Right renal pelvis (tissue), 4 donors: ENCODE data around the gene PUS7. TPM values are rescaled to one million over a fixed set of nuclear protein-coding genes. Genes with fewer than 3 reads are reported as not detected.
"Not testable (repeated sequence)": the region's sequence is repeated elsewhere in the genome, so short reads cannot be mapped to it uniquely, and the experiment has no call there.

Experiments used
- DNase-seq, 4 donors: peaks; one replicate each; pipeline ENCODE4 v3.0.0-alpha.2; 2013; ENCODE audit warnings: low read depth in 4 of 4, low spot score in 3 of 4, missing footprints in 1 of 4
- polyA plus RNA-seq, 4 donors: library from polyadenylated mRNA; unstranded; fragments of 120-200 nt; gene quantifications; one replicate each; pipeline ENCODE4 v1.2.1, GENCODE V29; 2013; ENCODE audit not compliant: insufficient read length in 4 of 4

Gene PUS7, protein sequence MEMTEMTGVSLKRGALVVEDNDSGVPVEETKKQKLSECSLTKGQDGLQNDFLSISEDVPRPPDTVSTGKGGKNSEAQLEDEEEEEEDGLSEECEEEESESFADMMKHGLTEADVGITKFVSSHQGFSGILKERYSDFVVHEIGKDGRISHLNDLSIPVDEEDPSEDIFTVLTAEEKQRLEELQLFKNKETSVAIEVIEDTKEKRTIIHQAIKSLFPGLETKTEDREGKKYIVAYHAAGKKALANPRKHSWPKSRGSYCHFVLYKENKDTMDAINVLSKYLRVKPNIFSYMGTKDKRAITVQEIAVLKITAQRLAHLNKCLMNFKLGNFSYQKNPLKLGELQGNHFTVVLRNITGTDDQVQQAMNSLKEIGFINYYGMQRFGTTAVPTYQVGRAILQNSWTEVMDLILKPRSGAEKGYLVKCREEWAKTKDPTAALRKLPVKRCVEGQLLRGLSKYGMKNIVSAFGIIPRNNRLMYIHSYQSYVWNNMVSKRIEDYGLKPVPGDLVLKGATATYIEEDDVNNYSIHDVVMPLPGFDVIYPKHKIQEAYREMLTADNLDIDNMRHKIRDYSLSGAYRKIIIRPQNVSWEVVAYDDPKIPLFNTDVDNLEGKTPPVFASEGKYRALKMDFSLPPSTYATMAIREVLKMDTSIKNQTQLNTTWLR
- polyA plus RNA-seq: 10 to 100 TPM; 17.5 to 22.8 (median 21.6) TPM

DNA sequence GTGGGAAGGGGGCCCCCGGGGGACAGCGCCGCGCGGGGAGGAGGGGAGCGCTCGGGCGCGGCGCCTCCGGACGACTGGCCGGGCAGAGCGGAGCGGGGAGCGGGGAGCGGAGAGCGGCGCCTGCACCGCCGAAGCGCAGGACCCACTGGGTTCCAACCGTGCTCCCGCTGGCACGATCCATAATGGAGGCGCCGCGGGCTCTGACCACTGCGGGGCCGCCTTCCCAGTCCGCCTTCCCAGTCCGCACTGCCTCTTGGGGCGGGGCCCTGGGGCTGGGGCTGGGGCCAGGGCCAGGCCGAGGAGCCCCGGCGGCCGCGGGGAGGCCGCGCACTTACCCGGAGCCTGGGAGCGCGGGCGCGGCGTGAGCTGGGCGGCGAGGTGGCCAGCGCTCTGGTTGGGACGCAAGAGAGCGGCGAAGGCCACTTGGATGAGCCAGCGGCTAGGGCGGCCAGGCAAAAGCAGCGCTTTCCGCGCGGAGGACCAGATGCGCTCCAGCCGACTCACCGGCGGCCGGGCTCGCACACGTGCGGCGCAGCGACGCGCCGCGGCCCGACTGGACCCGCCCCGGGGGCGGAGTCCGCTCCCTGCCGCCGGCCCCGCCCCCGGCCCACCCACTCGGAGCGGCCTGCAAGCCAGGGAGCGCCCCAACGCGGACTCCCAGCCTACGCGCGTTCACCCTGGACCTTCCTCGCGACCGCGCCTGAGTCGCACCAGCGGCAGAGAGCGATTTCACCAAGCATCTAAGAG is at the start of gene PUS7:
Gene PUS7, minus strand, starts transcription at position 555 of the 747 bp plus-strand sequence. CDS start 13,759 bp downstream, outside the sequence.
- DNase-seq: peak; percentile 78 to 83 (median 81)

DNA sequence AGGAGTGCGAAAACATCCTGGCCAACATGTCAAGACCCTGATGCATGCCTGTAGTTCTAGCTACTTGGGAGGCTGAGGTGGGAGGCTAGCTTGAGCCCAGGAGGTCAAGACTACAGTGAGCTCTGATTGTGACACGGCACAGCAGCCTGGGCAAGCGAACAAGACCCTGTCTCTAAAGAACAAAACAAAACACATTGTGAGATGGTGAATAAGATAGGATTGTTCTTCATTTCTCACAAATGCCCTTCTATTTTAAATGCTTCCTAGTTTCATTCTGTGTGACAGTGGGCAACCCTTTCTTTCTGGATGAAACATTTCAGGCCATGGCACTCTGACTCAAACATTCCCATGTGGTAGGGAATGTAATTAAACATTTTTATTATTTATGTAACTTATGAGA is 45.8 kb upstream of the PUS7 start:
- DNase-seq: no peak

DNA sequence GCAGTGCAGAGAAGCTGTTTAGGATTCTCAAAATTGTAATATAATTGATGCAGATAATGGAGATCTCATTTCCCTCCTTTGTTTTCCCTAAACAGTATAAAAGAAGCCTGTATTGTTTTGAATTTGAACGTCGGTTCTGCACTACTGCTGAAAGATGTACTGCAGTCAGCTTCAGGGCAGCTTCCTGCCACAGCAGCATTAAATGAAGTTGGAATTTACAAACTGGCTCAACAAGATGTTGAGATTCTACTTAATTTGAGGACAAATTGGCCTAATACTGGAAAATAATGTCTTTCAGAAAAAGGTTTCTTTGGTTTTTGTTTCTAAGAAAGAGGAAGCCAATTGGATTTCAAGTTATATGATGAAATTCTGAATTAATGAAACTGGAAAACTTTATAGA is 45.0 kb upstream of the PUS7 start:
- no peak for DNase-seq

DNA sequence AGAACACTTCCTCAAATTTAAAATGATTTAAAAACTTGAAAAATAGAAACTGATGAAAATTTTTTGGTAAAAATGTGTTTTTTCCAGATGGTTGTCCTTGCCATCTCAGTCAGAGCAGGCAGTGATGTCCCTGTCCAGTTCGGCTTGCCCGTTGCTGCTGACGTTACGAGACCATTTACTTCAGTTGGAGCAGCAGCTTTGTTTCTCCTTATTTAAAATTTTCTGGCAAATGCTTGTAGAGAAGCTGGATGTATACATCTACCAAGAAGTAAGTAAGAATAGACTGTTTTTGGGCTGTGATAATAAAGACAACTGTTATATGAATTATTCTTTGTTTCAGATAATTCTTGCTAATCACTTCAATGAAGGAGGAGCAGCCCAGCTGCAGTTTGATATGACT is 43.1 kb upstream of the PUS7 start:
- DNase-seq: no peak

DNA sequence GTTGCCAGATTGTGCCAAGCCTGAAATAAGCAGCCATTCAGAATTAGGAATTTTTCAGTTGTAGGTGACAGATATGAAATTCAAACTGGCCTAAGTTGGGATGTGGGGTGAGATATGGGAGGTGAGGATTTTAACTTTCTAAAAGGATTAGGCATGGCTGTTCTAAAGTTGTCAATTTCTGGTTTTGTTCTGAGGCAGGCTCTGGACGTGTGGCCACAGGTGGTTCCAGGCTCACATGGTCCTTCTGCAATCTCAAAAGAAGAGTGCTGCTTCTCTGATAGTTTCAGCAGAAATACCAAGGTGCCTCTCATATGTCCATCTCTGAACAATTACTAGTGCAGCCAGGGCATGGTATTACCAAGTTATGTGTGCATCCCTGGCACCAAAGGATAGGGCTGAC is 37.9 kb upstream of the PUS7 start:
- DNase-seq: no peak

DNA sequence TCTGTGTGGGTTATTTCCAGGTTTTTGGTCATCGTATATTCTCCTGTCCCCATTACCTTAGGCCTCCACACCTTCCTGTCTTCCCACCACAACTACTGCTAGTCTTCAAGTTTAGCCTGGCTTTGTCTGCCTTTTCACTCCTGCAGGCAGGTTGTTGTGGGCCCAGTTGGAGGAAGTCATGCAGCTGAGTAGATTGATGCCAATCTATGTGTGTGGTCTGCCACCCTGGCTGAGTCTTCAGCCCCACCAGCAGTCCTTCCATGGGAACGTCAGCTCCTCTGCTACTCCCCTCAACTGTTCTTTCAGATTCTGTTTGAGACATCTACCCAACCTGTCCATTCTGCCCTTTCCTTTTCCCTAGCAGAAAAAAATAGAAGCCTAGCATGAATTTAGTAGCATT is 16.3 kb upstream of the PUS7 start:
- no peak for DNase-seq

DNA sequence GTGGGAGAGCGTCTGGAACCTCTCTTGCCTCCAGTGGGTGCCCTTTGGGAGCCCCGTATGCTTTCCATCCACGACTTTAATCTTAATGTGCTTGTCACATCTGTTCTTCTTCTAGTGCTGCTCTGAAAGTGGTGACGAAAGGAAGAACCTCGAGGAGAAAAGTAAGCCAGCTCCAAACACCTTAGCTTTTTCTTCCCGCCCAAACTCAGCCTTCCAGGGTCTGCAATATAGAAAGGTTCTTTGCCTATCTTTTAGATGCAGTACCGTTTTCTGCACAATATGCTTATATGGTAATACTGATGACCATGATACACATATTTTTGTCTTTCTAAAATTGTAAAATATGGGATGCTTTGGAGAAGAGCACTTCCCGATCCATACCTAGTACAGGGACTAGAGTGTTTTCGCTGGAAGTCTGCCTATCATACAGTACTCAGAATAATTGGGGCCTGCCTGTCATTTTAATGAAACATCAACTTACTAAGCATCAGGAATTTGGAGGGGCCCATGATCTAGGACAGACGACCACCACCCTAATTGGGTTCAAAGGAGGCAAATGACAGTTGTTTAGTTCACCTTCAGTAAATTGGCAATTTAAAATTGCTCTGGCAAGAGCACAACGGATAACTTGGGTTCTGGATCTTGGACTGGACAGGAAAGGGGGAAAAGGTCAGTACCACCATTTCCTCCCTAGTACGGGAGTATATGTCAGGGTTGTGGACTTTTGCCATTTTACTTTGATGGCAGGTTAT is 10.8 kb upstream of the PUS7 start:
- no peak for DNase-seq

DNA sequence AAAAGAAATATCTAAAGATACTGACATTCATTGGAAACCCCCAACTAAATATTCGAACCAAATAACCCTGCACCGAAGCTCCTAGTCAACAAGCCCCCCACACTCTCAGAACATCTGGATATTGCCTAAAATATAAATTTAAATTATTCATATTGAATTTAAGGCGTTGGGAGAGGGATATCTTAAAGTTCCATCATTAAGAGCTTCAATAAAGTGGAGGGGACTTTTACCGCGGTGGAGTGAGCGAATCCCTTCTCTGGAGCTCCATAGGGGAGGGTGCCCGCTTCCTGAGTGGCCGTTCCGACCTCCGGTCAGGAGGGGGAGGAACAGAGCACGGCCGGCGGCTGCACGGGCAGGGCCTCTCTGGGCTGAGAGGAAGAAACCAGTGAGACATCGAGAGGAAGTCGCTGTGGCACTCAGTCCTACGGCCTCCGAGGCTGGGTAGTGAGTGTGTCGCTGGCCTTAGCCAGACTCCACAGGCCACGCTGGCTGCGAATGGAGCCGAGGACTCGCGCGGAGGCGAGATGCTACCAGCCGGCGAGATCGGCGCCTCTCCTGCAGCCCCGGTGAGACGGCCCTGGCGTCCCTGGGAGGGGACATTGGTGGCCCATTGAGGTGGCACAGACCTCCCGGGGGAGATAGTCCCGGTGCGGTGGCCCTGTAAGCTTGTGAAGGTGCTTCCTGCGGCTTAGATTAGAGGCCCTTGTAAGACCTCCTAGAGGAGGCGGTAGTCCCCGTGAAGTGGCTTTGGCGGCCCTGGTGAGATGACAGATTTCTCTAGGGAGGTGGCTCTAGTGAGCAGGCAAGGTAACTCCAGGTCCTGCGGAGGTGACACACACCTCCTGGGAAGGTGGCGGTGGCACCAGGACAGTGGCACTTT is 10.0 kb upstream of the PUS7 start, which contains the start of gene RINT1:
Gene RINT1, plus strand, starts transcription at position 410 of the 880 bp plus-strand sequence. Its CDS starts 115 bp downstream, at position 525.
- DNase-seq: peak; percentile 74 to 83 (median 81)

DNA sequence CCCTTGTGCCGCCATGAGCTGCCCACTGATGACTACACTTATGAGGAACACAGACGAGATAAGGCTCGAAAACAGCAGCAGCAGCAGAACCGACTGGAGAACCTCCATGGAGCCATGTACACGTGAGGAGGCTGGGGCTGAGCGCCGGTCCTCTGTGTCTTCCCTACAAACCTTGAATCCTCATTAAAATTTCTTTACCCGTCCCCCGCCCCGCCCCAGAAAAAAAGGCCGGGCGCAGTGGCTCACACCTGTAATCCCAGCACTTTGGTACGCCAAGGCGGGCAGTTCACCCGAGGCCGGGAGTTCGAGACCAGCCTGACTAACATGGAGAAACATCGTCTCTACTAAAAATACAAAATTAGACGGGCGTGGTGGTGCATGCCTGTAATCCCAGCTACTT is 8.5 kb upstream of the PUS7 start:
- no peak for DNase-seq

DNA sequence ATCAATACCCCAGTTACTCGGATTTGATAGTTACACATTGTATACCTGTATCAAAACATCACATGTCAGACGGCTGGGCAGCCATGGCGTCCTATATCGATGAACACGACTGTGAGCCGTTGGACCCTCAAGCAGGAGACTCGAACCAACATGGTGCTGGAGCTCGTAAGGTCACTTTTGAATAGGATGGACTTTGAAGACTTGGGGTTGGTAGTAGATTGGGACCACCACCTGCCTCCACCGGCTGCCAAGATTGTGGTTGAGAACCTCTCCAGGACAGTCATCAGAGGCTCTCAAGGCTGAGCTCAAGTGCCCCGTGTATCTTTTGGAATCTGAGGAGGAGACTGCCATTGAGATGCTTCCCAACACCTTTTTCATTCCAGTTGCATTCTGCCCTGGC is 8.1 kb upstream of the PUS7 start:
- no peak for DNase-seq

DNA sequence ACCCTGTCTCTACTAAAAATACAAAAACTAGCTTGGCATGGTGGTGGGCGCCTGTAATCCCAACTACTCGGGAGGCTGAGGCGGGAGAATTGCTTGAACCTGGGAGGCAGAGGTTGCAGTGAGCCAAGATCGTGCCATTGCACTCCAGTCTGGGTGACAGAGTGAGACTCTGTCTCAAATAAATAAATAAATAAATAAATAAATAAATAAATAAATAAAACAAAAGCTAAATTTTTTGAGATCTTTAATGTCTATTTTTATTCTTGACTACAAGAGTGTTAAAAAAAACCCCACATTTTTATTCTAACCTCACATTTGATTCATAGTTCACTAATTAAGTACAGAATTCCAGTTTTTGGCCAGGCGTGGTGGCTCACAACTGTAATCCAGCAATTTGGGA is 5.7 kb upstream of the PUS7 start:
- not testable (repeated sequence) for DNase-seq

DNA sequence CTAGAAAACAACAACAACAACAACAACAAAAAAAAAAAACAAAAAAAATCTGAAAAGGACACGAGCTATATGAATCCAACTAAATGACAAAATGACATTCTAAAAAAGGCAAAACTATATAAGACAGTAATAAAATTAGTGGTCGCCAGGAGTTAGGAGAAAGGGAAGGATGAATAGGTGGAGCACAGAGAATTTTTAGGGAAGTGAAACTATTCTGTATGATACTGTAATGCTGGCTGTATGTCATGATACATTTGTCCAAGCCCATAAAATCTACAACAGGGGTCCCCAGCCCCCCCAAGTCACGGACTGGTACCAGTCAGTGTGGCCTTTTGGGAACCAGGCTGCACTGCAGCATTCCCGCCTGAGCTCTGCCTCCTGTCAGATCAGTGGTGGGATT is 2.8 kb upstream of the PUS7 start:
- no peak for DNase-seq

DNA sequence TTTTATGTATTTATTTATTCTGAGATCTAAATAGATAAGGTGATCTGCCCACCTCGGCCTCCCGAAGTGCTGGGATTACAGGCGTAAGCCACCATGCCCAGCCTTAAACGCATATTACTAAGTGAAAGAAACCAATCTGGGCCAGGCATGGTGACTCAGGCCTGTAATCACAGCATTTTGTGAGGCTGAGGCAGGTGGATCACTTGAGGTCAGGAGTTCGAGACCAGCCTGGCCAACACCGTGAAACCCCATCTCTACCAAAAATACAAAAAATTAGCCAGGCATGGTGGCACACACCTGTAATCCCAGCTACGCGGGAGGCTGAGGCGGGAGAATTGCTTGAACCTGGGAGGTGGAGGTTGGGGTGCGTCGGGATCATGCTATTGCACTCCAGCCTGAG is 2.4 kb upstream of the PUS7 start:
- not testable (repeated sequence) for DNase-seq

DNA sequence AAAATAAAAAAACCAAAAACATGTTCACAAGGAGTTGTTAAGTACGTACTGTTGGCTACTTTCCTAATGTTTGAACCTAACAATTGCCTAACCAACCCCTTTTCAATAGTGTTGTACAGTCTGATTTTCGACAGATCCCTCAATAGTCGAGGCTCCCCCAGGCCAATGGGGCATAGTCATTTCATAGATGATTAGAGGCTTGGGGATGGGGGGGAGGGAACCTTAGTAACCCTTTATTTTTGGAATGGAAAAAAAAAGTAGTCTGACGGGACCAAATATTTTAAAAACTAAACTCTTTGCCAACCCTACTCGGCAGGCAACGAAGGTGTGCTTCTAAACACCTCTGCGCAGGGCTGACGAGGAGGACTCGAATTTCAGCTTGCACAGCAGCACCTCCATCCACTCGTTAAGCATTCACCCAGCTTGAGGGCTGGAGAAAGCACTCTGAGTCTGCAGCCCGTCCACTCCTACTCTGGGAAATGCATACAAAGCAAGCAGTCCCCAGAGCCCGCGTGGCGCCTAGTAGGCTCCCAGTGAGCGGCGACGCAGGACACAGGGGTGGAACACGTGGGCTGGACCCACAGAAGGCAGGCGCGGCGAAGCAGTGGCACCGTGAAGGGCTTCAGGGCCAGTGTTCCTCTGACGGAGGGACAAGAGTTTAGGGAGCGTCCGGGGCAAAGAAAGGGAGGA is 899 bp downstream of the PUS7 start:
- DNase-seq: peak; percentile 43 to 65 (median 49)

DNA sequence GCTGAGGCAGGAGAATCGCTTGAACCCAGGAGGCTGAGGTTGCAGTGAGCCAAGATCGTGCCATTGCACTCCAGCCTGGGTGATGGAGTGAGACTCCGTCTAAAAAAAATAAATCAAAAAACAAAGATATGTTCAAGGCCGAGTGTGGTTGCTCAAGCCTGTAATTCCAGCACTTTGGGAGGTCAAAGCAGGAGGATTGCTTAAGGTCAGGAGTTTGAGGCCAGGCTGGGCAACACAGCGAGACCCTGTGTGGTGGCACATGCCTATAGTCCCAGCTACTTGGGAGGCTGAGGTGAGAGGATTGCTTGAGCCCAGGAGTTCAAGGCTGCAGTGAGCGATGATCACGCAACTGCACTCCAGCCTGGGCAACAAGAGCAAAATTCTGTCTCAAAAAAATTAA is 1.5 kb downstream of the PUS7 start:
- DNase-seq: not testable (repeated sequence)

DNA sequence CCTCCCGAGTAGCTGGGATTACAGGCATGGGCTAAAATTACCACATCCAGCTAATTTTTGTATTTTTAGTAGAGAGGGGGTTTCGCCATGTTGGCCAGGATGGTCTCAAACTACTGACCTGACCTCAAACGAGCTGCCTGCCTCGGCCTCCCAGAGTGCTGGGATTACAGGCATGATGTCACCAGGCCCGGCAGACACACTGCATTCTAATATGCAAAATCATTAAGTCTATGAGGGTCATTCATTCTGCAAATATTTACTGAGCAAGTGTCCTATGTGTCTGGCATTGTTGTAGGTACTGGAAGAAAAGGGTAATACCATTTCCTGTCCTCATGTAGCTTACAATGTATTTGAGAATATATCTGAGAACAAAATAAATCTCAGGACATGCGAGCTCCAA is 2.7 kb downstream of the PUS7 start:
- DNase-seq: no peak

DNA sequence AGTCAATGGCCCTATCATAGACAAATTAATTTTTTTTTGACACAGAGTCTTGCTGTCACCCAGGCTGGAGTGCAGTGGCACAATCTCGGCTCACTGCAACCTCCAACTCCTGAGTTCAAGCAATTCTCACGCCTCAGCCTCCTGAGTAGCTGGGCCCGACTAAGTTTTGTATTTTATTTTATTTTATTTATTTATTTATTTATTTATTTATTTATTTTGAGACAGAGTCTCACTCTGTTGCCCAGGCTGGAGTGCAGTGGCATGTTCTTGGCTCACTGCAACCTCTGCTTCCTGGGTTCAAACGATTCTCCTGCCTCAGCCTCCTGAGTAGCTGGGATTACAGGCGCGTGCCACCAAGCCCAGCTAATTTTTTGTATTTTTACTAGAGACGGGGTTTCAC is 6.5 kb downstream of the PUS7 start:
- DNase-seq: not testable (repeated sequence)

DNA sequence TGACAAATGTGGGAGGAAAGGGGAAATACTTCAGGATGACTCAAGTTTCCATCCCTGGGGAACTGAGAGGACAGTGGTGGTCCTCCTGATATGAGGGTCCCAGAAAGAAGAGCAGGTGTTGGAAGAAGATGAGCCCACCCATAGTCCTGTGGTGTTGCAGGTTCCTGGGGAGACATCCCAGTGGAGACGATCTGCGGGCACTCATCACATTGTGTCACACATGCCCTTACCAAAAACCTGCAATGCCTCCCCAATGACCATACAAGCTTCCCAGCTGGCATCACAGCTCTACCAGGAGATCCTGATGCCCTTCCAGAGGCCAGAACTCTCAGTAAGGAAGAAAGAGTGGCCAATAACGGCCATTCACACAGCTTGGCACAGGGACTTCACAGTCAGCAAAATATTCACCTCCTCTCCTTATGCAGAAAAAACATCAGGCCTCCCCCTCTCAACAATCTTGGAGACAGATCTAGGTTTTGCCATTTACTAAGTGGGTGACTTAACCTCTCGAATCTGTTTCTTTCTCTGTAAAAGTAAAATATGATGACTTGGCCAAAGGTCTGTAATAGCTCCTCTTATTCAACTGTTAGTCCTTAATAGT is 9.0 kb downstream of the PUS7 start:
- no peak for DNase-seq

DNA sequence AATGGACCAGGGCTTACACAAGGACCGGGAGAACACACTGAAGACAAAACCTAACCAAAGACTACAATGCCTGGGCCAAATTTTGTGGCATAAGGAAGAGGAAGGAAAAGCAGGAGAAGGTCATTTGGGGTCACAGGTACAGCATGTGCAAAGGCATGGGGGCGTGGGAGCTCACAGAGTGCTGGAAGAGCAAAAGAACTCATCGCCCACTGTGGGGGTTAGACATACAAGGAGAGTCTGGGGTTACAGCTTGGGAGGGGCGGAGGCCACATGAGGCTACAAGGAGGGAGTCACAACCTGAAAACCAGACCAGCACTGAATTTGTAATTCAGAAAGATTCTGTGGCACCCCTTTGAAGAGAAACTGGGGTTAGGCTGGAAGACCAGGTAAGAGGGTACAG is 9.7 kb downstream of the PUS7 start:
- DNase-seq: no peak
